H9 (cell line): Measurements from ENCODE around the gene LRRC8C. TPM values are rescaled to one million over a fixed set of nuclear protein-coding genes. Genes with fewer than 3 reads are reported as not detected.

Source experiments
- DNase-seq: peaks from one replicate; pipeline ENCODE4 v3.0.0-alpha.2; 2017
- H2AFZ ChIP-seq: one replicate; pipeline ENCODE4 v1.6.1; 2013; ENCODE audit warnings: mild to moderate bottlenecking, low read length, control low read depth, moderate library complexity
- H2AK5ac ChIP-seq: 2 replicates; pipeline ENCODE4 v1.6.1; 2013; ENCODE audit warnings: low read length, control low read depth, mixed read lengths; ENCODE audit not compliant: insufficient read length
- H2BK120ac ChIP-seq: one replicate; pipeline ENCODE4 v1.6.1; 2013; ENCODE audit warnings: low read depth, mild to moderate bottlenecking, low read length, control low read depth, inconsistent platforms; ENCODE audit not compliant: poor library complexity, severe bottlenecking
- H2BK12ac ChIP-seq: 2 replicates; pipeline ENCODE4 v1.6.1; 2013; ENCODE audit warnings: low read length, control low read depth, mixed read lengths, low read depth; ENCODE audit not compliant: insufficient read length
- H2BK15ac ChIP-seq: 2 replicates; pipeline ENCODE4 v1.6.1; 2013; ENCODE audit warnings: low read depth, low read length, control low read depth
- H2BK20ac ChIP-seq: one replicate; pipeline ENCODE4 v1.6.1; 2013; ENCODE audit warnings: low read depth, mild to moderate bottlenecking, low read length, control low read depth, inconsistent platforms; ENCODE audit not compliant: poor library complexity, severe bottlenecking
- H2BK5ac ChIP-seq: 2 replicates; pipeline ENCODE4 v1.6.1; 2013; ENCODE audit warnings: low read length, control low read depth, mixed read lengths; ENCODE audit not compliant: insufficient read length
- H3K14ac ChIP-seq: 2 replicates; pipeline ENCODE4 v1.6.1; 2013; ENCODE audit warnings: low read length, control low read depth; ENCODE audit not compliant: insufficient read depth
- H3K18ac ChIP-seq: 2 replicates; pipeline ENCODE4 v1.6.1; 2013; ENCODE audit warnings: low read depth, mild to moderate bottlenecking, mixed read lengths, low read length, control low read depth; ENCODE audit not compliant: insufficient read length
- H3K23ac ChIP-seq: 2 replicates; pipeline ENCODE4 v1.6.1; 2013; ENCODE audit warnings: low read length, control low read depth, mixed read lengths, low read depth; ENCODE audit not compliant: insufficient read length
- H3K23me2 ChIP-seq: 2 replicates; pipeline ENCODE4 v1.6.1; 2013; ENCODE audit warnings: low read depth, mild to moderate bottlenecking, mixed read lengths, low read length, control low read depth; ENCODE audit not compliant: insufficient read length, poor library complexity, severe bottlenecking
- H3K27ac ChIP-seq: 2 replicates; pipeline ENCODE4 v1.5.1; 2013; ENCODE audit warnings: low read length, control low read depth, mixed read lengths, low read depth; ENCODE audit not compliant: insufficient read length
- H3K27me3 ChIP-seq: 2 replicates; pipeline ENCODE4 v1.6.1; 2013; ENCODE audit warnings: low read length, control low read depth, inconsistent platforms; ENCODE audit not compliant: insufficient read depth
- H3K4ac ChIP-seq: 2 replicates; pipeline ENCODE4 v1.6.1; 2013; ENCODE audit warnings: low read depth, mild to moderate bottlenecking, control low read depth, inconsistent platforms, low read length, moderate library complexity
- H3K4me1 ChIP-seq: 2 replicates; pipeline ENCODE4 v1.6.1; 2013; ENCODE audit warnings: low read length, control low read depth, inconsistent platforms; ENCODE audit not compliant: insufficient read depth
- H3K4me2 ChIP-seq: 2 replicates; pipeline ENCODE4 v1.6.1; 2013; ENCODE audit warnings: low read length, control low read depth, mixed read lengths; ENCODE audit not compliant: insufficient read length, insufficient read depth
- H3K56ac ChIP-seq: 2 replicates; pipeline ENCODE4 v1.6.1; 2013; ENCODE audit warnings: low read depth, mild to moderate bottlenecking, mixed read lengths, low read length, control low read depth; ENCODE audit not compliant: insufficient read length
- H3K79me1 ChIP-seq: 2 replicates; pipeline ENCODE4 v1.6.1; 2013; ENCODE audit warnings: low read depth, mild to moderate bottlenecking, moderate library complexity, low read length, control low read depth, inconsistent platforms; ENCODE audit not compliant: insufficient read depth, poor library complexity, severe bottlenecking
- H3K79me2 ChIP-seq: 2 replicates; pipeline ENCODE4 v1.6.1; 2013; ENCODE audit warnings: low read length, control low read depth, inconsistent platforms; ENCODE audit not compliant: insufficient read depth
- H3K9ac ChIP-seq: 2 replicates; pipeline ENCODE4 v1.6.1; 2013; ENCODE audit warnings: low read length, control low read depth, mixed read lengths; ENCODE audit not compliant: insufficient read length; ENCODE audit errors: extremely low read depth
- H3K9me3 ChIP-seq: one replicate; pipeline ENCODE4 v1.6.1; 2013; ENCODE audit warnings: low read depth, low read length, inconsistent platforms; ENCODE audit not compliant: control insufficient read depth
- H3T11ph ChIP-seq: one replicate; pipeline ENCODE4 v1.6.1; 2013; ENCODE audit warnings: mild to moderate bottlenecking, low read length, control low read depth, inconsistent platforms
- H4K20me1 ChIP-seq: one replicate; pipeline ENCODE4 v1.6.1; 2013; ENCODE audit not compliant: control insufficient read depth, insufficient read length, insufficient read depth
- H4K5ac ChIP-seq: 2 replicates; pipeline ENCODE4 v1.6.1; 2013; ENCODE audit warnings: low read depth, mild to moderate bottlenecking, mixed read lengths, low read length, control low read depth; ENCODE audit not compliant: insufficient read length
- H4K8ac ChIP-seq: replicated peaks from 2 replicates; pipeline ENCODE4 v1.6.1; 2013; ENCODE audit warnings: low read length, control low read depth, mixed read lengths, low read depth; ENCODE audit not compliant: insufficient read length
- H4K91ac ChIP-seq: 2 replicates; pipeline ENCODE4 v1.6.1; 2013; ENCODE audit warnings: low read depth, mild to moderate bottlenecking, moderate library complexity, mixed read lengths, low read length, control low read depth; ENCODE audit not compliant: insufficient read length
- H3K27ac Mint-ChIP-seq, 3 experiments: 2 replicates in 2 of 3; 3 replicates in 1 of 3; pipeline ENCODE4 v1.8.0; 2020 to 2021; ENCODE audit warnings: mixed read lengths in 3 of 3, mild to moderate bottlenecking in 1 of 3, moderate library complexity in 1 of 3
- H3K27me3 Mint-ChIP-seq: 2 replicates; pipeline ENCODE4 v1.8.0; 2021; ENCODE audit warnings: low read depth, mild to moderate bottlenecking, moderate library complexity, mixed read lengths
- H3K36me3 Mint-ChIP-seq, 3 experiments: 2 replicates in 2 of 3; 3 replicates in 1 of 3; pipeline ENCODE4 v1.8.0; 2020 to 2021; ENCODE audit warnings: low read depth in 3 of 3, mixed read lengths in 3 of 3; ENCODE audit not compliant: insufficient read depth in 1 of 3
- H3K4me1 Mint-ChIP-seq, 2 experiments: 2 replicates each; pipeline ENCODE4 v1.8.0; 2020; ENCODE audit warnings: mixed read lengths in 2 of 2
- H3K4me3 Mint-ChIP-seq, 2 experiments: 2 replicates in 1 of 2; 3 replicates in 1 of 2; pipeline ENCODE4 v1.8.0; 2020 to 2021; ENCODE audit warnings: mild to moderate bottlenecking in 2 of 2, mixed read lengths in 2 of 2, moderate library complexity in 1 of 2
- H3K9me3 Mint-ChIP-seq, 2 experiments: 2 replicates in 1 of 2; 3 replicates in 1 of 2; pipeline ENCODE4 v1.8.0; 2020; ENCODE audit warnings: mild to moderate bottlenecking in 2 of 2, mixed read lengths in 2 of 2, moderate library complexity in 1 of 2
- WGBS: extraction: QIAGEN DNeasy Blood & Tissue Kit; methylation state at CpG from one replicate; pipeline ENCODE4 v1.1.7; 2013; ENCODE audit warnings: missing lambda C conversion rate, low lambda C conversion rate, mixed read lengths; ENCODE audit not compliant: insufficient read length; ENCODE audit errors: extremely low coverage; 5-methylcytosine and 5-hydroxymethylcytosine counted together
- total RNA-seq: library from RNA; stranded (reverse); gene quantifications from 2 replicates; pipeline ENCODE4 v1.2.1, GENCODE V29; 2021
- TF ChIP-seq, protein P1 (sequence below): fragments of 200-600 bp; sonication (generic); conservative IDR thresholded peaks from 3 replicates; pipeline ENCODE4 v1.8.0; 2021; ENCODE audit warnings: antibody characterized with exemption, mild to moderate bottlenecking

LRRC8C gene
- total RNA-seq, 1 experiment from 2014 or later = 1.9 TPM

GRCh38 chr1:89701746-89702241 lies 68.9 kb downstream of the LRRC8C start:
- Mint-ChIP-seq H3K4me3 (no peak overlapping the region), H3K36me3 (no peaks in the 10 kb centered on the region), H3K27me3 (no peaks in the 10 kb centered on the region), H3K4me1 (peaks cover 6 to 8% of the 10 kb centered on the region in 2 experiments; a peak in 3 of 4 replicates), H3K9me3 (peaks cover 0 to 3% of the 10 kb centered on the region in 2 experiments; a peak in 1 of 5 replicates), H3K27ac (no peak overlapping the region)
- Histone ChIP-seq H3K79me1 (no peaks in the 10 kb centered on the region), H3K79me2 (no peaks in the 10 kb centered on the region), H3K4me2 (no peak overlapping the region), H3K9me3 (no peaks in the 10 kb centered on the region), H3K27ac (no peak overlapping the region), H3K27me3 (no peaks in the 10 kb centered on the region), H4K91ac (no peak overlapping the region), H2BK5ac (no peak overlapping the region), H3K9ac (no peak overlapping the region), H3K14ac (no peak overlapping the region), H2BK12ac (no peak overlapping the region), H3K4ac (no peak overlapping the region), H3T11ph (no peak overlapping the region), H2AFZ (no peak overlapping the region), H3K4me1 (no peaks in the 10 kb centered on the region), H4K20me1 (no peaks in the 10 kb centered on the region), H2BK120ac (no peak overlapping the region), H2AK5ac (no peak overlapping the region), H3K23me2 (no peaks in the 10 kb centered on the region), H4K8ac (no peak overlapping the region), H2BK15ac (no peak overlapping the region), H4K5ac (no peak overlapping the region), H3K56ac (no peak overlapping the region), H2BK20ac (no peak overlapping the region), H3K18ac (no peak overlapping the region), H3K23ac (no peak overlapping the region)
- WGBS = no CpG with 5 or more reads among the region's 4 CpGs
- DNase-seq = no peak
- TF ChIP-seq, protein P1, sequence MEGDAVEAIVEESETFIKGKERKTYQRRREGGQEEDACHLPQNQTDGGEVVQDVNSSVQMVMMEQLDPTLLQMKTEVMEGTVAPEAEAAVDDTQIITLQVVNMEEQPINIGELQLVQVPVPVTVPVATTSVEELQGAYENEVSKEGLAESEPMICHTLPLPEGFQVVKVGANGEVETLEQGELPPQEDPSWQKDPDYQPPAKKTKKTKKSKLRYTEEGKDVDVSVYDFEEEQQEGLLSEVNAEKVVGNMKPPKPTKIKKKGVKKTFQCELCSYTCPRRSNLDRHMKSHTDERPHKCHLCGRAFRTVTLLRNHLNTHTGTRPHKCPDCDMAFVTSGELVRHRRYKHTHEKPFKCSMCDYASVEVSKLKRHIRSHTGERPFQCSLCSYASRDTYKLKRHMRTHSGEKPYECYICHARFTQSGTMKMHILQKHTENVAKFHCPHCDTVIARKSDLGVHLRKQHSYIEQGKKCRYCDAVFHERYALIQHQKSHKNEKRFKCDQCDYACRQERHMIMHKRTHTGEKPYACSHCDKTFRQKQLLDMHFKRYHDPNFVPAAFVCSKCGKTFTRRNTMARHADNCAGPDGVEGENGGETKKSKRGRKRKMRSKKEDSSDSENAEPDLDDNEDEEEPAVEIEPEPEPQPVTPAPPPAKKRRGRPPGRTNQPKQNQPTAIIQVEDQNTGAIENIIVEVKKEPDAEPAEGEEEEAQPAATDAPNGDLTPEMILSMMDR = no peak
